Activated T-cell treated with anti-CD3 and anti-CD28 coated beads for 48 hours (primary cell): ENCODE data around the gene ETV3.

Experiments used
- DNase-seq: peaks from one replicate; pipeline ENCODE4 v3.0.0-alpha.2; 2020; ENCODE audit warnings: low read depth

The ETV3 gene

DNA sequence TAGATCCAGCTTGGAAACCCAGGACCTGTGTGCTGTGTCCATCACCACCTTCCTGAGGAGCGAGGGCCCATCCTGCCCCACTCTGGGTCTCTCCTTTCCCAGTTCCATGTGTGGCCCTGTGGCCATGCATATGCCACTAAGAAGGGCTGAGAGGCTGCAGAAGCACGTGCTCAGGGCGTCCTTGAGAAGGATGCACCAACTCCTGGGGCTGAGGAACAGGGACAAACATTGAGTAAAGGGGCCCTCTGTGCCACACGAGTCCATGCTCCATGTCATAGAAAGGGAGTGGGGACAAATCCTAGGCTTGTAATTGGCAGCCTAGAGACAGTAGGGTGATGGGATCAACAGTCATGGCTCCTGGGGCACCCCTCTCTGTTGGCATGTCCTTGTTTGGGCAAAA is 47.0 kb downstream of the ETV3 start:
- no peak for DNase-seq

DNA sequence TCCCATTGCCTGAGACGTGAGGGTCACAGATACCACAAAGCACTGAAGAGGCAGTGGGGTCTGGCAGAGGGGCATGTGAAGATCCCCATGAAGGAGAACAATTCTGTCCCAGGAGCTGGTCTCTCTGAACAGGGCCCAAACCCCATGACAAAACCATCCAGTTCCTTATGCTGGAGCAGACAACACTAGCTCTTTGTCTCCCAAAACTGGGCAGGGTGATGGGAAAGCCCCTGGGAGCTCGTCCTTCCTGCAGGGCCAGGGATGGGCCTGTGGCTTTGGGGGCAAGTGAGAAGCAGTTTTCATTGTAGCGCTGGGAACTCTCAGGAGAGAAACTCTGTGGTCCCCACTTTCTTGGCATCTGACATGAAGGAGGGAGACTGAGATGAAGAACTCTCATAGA is 47.4 kb downstream of the ETV3 start:
- no peak for DNase-seq

DNA sequence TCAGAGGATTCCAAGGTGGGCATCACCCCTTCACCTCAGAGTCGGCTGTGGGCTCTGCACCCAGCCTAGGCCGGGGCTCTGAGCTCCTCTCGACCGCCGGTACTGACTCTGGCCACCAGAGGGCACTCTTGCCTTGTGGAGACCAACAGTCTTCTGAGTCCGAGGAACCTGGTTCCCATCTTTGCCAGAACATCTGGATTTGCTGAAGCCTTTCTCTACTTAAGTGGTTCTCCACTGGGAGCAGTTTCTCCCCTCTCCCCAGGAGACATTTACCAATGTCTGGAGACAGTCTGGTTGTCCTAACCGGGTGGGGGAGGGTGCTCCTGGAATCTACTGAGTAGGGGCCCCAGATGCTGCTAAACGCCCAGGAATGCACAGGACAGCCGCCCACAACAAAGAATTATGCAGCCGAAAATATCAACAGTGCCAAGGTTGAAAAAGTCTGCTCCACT is 48.0 kb downstream of the ETV3 start:
- peak; percentile 77 for DNase-seq

DNA sequence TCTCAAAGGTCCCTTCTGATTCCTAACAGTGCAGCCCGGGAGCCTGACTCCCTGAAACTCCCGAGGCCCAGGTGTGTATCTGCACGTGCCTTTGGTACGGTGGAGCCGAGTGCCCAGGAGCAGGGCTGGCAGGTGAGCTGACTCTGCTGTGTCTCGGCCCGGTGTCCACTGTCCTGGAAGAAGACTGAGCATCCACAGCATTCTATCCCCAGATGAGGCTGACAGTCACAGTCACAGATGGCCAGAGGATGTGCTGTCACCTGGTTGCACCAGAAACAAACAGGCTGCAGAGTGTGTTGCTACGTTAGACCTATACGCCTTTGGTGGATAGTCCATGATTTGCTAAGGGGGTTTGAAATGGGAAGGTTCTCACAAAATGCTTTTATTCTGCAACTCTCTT is 48.4 kb downstream of the ETV3 start:
- no peak for DNase-seq

DNA sequence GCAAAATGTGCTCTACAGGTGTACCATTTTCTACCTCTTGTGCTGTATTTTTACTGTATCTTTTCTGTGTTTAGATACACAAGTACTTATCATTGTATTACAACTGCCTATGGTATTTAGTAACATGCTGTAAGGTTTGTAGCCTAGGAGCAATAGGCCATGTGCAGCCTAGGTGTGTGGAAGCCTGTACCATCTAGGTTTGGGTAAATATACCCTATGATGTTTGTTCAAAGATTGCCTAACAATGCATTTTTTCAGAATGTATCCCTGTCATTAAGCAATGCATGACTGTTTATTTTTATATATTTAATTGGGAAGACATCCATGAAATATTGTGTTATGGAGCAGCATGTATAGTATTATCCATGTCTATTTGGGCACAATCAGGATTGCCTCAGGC is 49.6 kb downstream of the ETV3 start:
- no peak for DNase-seq

DNA sequence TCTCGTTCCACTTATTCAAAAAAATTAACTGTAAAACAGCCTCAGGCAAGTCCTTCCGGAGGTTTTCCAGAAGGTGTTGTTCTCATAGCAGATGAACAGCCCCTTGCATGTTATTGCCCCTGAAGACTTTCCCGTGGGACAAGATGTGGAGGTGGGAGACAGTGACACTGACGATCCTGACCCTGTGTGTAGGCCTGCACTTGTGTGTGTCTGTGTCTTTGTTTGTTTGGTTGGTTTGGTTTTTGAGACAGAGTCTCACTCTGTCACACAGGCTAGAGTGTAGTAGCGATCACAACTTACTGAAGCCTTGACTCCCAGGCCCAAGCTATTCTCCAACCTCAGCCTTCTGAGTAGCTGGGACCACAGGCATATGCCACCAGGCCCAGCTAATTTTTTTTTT is 51.2 kb downstream of the ETV3 start:
- DNase-seq, result no peak

DNA sequence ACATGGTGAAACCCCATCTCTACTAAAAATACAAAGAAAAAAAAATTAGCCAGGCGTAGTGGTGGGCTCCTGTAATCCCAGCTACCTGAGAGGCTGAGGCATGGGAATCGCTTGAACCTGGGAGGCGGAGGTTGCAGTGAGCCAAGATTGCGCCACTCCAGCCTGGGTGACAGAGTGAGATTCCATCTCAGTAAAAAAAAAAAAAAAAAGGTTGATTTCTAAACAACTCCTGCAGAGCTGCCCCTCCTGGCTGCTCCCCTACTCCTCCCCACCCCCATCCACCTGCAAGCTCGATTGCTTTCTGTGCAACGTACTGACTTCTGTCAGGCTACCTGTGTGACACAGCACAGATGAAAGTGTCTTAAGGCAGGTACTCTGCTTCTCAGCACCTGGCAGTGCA is 51.9 kb downstream of the ETV3 start:
- DNase-seq, result no peak

DNA sequence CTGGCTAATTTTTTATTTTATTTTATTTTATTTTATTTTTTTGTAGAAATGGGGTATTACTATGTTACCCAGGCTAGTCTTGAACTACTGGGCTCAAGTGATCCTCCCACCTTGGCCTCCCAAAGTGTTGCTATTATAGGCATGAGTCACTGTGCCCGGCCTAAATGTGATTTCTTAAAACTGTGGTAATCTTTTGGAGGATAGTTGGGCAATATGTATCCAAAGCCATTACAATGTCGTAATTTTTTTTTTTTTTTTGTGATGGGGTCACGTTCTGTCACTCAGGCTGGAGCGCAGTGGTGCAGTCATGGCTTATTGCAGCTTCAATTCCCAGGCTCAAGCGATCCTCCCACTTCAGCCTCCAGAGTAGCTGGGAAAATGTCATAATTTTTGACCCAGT is 52.8 kb downstream of the ETV3 start:
- no peak for DNase-seq

DNA sequence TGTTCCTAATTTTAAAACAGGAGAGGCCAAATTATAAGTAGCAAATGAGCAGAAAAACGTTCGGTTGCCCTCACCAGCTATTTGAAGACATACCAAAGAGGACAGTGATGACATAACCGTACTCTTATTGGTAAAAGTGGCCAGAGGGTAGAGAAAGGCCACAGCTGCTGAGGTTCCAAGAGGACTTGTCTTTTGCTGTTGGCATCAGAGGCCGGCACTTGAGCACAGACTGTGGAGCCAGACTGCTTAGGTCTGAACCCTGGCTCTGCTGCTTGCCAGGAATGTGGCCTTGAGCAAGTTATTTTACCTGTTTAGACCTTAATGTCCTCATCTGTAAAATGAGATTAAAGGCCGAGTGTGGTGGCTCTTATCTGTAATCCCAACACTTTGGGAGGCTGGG is 53.5 kb downstream of the ETV3 start:
- no peak for DNase-seq

DNA sequence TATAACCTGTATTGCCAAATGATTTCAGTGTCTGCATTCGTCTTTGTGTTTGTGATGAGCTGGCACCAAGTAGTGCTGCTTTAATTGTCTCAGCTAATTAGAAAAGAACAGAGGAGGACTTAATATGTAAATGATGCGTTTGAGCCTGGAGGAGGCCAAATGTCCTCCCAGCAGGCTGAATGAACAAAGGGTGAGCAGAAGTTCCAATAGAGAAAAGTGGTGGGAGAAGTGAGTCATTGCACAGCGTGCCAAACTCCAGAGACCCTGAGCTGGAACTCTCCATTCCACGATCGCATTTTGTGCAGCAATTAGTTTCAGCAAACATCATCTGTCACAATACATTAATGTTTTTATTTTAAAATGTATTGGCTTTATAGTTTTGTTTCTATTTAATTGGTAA is 56.5 kb downstream of the ETV3 start:
- DNase-seq, result no peak

DNA sequence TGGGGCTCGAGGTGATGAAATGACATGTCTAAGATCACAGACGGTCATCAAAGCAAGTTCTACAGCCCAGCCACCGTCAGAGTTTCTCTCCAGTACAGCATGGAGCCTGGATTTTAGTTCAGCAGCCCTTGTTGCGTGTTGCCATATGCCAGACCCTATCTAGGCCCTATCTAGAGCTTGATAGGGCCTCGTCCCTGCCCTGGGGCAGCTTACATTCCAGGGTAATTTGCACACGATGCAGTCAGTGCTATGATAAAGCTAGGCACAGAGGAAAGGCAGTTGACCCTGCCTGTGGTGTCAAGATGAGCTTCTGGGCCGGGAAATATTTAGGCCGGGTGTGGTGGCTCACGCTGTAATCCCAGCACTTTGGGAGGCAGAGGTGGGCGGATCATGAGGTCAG is 57.5 kb downstream of the ETV3 start:
- no peak for DNase-seq

DNA sequence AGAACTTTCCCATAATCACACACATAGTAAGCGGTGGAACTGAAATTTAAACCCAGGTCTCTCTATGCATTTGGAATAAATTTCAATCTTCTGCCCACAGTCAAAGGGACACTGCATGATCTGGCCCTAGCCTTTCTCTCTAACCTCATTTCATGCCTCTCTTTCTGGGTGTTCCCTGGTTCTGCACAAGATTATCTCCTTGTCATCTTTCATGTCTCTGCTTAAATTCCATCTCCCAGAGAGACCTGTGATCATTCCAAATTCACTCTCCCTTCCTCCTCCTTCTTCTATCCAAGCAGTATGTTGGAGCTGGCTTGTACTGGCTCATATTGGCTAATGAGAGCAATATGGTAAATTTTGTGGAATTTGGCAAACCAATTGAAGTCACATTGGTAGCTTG is 60.8 kb downstream of the ETV3 start:
- DNase-seq, result no peak

DNA sequence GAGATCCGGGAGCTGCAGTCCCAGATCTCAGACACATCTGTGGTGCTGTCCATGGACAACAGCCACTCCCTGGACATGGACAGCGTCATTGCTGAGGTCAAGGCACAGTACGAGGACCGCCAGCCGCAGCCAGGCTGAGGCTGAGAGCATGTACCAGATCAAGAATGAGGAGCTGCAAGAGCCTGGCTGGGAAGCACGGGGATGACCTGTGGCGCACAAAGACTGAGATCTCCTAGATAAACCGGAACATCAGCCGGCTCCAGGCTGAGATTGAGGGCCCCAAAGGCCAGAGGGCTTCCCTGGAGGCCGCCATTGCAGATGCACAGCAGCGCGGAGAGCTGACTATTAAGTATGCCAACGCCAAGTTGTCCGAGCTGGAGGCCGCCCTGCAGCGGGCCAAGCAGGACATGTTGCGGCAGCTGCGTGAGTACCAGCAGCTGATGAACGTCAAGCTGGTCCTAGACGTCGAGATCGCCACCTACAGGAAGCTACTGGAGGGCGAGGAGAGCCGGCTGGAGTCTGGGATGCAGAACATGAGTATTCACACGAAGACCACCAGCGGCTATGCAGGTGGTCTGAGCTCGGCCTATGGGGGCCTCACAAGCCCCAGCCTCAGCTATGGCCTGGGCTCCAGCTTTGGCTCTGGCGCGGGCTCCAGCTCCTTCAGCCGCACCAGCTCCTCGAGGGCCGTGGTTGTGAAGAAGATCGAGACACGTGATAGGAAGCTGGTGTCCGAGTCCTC is 64.1 kb downstream of the ETV3 start:
- peak; percentile 22 for DNase-seq
